Urothelium cell line (cell line): ENCODE measurements around the gene ZSCAN9.
A peak's percentile ranks its signal among the peaks of the same experiment; 100 is the strongest.

Experiments used
- DNase-seq: peaks from one replicate; pipeline ENCODE4 v3.0.0; 2011; ENCODE audit warnings: low spot score, mixed read lengths
- FAIRE-seq: peaks from 2 replicates; lab custom pipeline; 2011; peaks lifted over from hg19 to GRCh38; lab: Jason Lieb, UNC

The ZSCAN9 gene

DNA sequence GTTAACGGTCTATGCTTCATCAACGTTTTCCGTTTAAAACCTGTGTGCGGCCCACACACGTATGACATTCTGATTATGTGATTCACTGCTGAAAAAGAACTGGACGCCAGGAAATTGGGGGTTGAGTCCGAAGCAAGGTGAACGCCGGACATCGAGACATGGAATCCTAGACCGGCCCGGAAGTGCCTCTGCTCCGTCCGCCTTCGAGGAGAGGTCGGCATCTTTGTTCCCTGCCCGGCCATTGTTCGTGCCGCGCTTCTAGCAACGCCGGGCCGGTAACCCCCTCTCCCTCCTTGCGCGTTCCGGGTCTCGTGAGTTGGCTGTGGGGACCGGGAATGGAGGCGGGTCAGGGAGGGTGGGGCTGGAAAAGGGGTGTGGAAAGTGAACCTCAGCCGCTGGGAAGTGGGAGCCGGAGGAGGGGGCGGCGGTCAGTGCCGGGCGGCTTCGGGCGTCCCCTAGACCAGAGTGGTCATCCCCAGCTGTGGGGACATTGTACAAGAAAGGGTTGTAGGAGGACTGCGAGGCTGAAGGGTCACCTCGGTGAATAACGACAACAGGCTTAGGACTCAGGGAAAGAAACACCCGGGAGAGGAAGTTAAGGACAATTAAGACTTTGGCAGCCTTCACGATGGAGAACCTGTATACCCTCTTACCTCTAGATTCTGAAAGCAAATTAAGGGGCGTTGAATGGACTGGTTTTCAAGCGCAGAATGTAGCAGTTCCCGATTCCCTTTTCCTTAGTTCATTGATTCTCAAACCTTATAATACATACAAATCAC, at the start of gene ZSCAN9:
Gene ZSCAN9 (plus strand): TSS at position 220 of the 779 bp plus-strand sequence. CDS start 1,810 bp downstream, outside the sequence.
- DNase-seq (peak; percentile 86), FAIRE-seq (no peak)

GRCh38 chr6:28176373-28176772, 48.7 kb upstream of the ZSCAN9 start:
- FAIRE-seq (no peak), DNase-seq (no peak)

- FAIRE-seq (no peak), DNase-seq (no peak)
Observed at GRCh38 chr6:28182255-28182654, 42.8 kb upstream of the ZSCAN9 start.

DNA sequence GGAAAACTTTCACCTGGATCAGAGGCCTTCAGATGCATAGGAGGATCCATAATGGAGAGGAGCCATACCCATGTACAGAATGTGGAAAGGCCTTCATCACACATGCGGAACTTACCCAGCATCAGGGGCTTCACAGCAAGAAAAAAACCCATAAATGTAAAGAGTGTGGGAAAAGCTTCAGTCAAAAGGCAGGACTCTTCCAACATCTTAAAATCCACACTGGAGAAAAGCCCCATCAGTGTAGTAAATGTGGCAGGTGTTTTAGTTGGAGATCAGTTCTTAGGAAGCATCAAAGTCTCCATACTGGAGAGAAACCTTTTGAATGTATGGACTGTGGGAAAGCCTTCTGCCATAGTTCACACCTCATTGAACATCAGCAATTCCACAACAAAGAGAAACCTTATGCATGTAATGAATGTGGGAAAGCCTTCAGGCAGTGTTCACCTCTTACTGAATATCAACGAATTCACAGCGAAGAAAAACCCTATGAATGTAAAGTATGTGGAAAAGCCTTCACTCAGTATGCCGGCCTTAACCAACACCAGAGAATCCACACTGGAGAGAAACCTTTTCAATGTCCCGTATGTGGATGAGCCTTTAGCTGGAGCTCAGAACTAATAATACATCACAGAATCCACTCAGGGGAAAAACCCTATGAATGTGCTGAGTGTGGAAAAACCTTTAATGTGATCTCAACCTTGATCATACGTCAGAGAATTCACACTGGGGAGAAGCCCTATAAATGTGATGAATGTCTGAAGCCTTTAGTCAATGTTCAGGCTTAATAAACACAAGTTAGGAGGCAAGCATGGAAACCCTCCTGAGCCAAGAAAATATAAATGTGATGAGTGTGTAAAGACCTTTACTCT, 36.7 kb upstream of the ZSCAN9 start:
- no peak for FAIRE-seq

DNA sequence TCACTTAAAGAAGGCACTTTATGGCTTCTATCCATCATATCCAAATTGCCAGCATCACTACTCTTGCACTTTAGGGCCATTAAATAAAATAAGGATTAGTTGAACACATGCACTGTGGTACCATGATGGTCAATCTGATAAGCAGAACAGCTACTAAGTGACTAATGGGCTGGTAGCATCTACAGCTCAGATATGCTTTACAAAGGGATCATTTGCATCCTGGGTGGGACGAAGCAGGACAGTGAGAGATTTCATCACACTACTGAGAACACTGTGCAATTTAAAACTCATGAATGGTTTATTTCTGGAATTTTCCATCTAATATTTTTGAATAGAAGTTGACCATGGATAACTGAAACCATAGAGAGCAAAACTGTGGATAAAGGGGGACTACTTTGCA, 25.1 kb upstream of the ZSCAN9 start:
- no peak for FAIRE-seq

More for the DNA sequence above, 36.7 kb upstream of the ZSCAN9 start:
- no peak for DNase-seq

GRCh38 chr6:28203201-28203600, 21.9 kb upstream of the ZSCAN9 start:
- no peak for DNase-seq
- no peak for FAIRE-seq

More for the DNA sequence above, 25.1 kb upstream of the ZSCAN9 start:
- no peak for DNase-seq

- no peak for DNase-seq
- no peak for FAIRE-seq
Observed at GRCh38 chr6:28205879-28206278, 19.2 kb upstream of the ZSCAN9 start.

GRCh38 chr6:28206527-28206926, 18.5 kb upstream of the ZSCAN9 start:
- FAIRE-seq: no peak
- DNase-seq: no peak

GRCh38 chr6:28206928-28207509, 18.1 kb upstream of the ZSCAN9 start:
- DNase-seq (peak; percentile 18), FAIRE-seq (no peak)

DNA sequence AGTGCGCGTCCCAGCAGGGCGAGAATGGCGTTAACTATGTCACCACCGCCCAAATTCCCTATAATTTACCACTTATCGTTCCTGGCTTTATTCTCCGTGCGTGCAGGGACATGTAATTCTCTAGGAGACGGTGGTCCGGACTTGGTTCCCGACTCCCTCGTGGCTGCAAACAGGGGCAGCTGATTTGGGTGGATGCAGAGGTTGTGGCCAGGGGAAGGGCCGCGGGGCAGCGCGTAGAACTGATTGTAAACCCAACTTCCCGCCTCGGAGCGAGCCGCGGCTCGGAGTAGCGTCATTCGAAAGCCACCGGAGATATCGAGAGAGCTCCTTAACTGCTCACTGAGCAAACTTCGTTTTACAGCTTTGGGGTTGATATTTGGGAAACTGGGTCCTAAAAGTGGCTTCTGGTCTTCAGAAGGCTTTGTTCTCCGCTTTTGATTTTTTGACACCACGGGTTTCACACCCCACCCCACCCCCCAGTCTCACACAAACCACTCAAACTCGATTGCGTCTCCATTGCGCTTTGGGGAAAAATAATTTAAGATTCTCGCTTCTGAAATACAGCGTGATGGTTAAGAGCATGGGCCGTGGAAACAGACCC, 17.5 kb upstream of the ZSCAN9 start:
- DNase-seq (peak; percentile 62), FAIRE-seq (no peak)

- peak; percentile 28 for DNase-seq
- no peak for FAIRE-seq
Observed at GRCh38 chr6:28208111-28208659, 16.9 kb upstream of the ZSCAN9 start.

GRCh38 chr6:28209753-28210535, 15.1 kb upstream of the ZSCAN9 start:
- FAIRE-seq: no peak
- DNase-seq: no peak

- no peak for FAIRE-seq
- peak; percentile 19 for DNase-seq
Observed at GRCh38 chr6:28211840-28212509, 13.1 kb upstream of the ZSCAN9 start.

- no peak for FAIRE-seq
Observed at GRCh38 chr6:28212510-28213212, 12.4 kb upstream of the ZSCAN9 start.

GRCh38 chr6:28213213-28213523, 11.9 kb upstream of the ZSCAN9 start:
- FAIRE-seq: no peak
- DNase-seq: no peak

More at GRCh38 chr6:28212510-28213212, 12.4 kb upstream of the ZSCAN9 start:
- peak; percentile 66 for DNase-seq

DNA sequence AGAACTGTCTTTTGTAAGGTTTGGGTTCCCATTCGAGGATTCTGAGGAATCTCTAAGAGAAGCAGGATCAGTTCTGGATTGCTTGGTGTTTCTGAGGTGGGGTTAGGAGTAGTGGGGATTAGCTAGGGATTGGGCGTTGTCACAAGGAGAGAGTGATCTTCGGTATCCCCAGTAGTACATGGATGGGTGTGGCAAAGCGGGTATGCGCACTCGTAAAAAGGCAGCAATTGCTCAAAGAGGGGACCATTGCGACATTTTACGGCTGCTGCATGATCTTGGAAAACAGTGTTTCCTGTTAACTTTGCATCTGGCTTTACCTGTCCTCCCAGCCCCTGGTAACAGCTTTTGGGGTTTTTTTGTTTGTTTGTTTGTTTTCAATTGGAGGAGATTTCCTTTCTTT, 9.7 kb upstream of the ZSCAN9 start:
- FAIRE-seq (no peak), DNase-seq (no peak)

DNA sequence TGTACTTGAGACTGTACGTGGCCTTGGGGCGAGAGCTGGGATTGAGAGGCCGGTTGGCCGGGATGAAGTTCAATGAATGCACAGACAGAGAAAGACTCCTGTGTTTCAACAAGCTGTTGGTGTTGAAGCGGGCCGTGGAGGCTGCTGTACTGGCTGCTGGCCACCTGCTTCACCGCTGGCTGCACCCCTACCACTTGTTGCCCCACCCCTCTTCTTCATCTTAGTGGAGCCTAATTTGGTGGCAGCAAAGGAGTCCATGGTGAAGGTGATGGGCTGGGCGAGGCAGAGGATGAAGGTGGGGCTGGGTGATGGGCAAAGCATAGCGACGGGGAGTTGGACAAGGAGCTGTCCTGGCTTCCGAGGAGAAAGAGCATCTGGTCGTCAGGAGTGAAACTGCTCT, 7.2 kb upstream of the ZSCAN9 start:
- FAIRE-seq: no peak
- no peak for DNase-seq

DNA sequence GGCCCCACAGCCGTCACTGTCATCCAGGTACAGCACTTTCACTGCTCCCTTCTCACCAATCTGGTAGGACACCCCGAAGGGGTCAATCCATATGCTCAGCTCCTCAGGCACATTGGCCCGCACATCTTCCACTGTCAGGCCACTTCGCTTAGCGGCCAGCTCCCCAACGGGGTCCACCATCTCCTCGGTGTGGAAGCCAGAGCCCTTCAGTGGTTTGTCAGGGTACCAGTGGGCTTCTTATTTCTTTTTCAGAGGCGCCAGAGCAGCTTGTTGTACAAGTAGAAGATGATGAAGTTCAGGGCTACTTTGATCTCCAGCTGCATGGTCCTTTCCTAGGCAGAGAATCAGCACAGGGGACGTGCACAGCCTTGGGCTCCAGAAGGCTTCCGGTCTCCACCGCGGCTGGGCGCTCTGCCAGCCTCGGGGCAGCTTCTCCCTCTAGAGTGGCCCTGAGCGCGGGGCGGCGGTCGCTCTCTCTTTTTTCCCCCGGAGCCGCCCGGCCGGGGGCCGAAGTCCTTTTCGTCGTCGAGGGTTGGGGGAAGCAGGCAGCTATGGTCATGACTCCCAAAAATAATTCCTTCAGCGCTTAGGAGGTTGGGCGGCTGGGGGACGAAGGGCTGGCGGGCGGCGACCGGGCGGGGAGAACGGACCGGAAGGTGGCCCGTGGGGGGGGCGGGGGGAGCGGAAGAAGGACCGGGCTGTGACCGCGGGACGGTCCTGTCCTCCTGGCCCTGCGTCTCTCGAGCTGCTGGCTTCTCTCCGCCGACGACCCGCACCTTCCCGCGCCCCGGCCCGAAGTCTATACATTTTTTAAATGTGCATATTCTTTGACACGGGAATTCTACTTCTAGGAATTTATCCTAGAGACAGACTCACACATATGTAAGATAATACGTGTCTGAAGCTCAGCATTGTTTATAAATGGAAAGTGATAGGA, 6.5 kb upstream of the ZSCAN9 start:
- no peak for FAIRE-seq

More for the DNA sequence above, 6.5 kb upstream of the ZSCAN9 start:
- DNase-seq: peak; percentile 88
